GM19043 (cell line): ENCODE results near the gene NFE2L3.
"Not testable (repeated sequence)": the region's sequence is repeated elsewhere in the genome, so short reads cannot be mapped to it uniquely, and the experiment has no call there.

Source experiments
- ATAC-seq: cut with Tn5 transposase; IDR thresholded peaks from one replicate; pipeline ENCODE4 v1.9.1; 2021; ENCODE audit warnings: low read depth; ENCODE audit not compliant: unreplicated experiment

NFE2L3 gene

GRCh38 chr7:26151953-26152781 lies at the start of gene NFE2L3:
Gene NFE2L3, plus strand, starts transcription at chr7:26152198. Its CDS starts 301 bp downstream, at chr7:26152499.
- peak; percentile 60 for ATAC-seq

GRCh38 chr7:26103596-26103995 lies 48.4 kb upstream of the NFE2L3 start:
- no peak for ATAC-seq

- no peak for ATAC-seq
Observed at GRCh38 chr7:26105236-26105635, 46.8 kb upstream of the NFE2L3 start.

- no peak for ATAC-seq
Observed at GRCh38 chr7:26105931-26106330, 46.1 kb upstream of the NFE2L3 start.

- no peak for ATAC-seq
Observed at GRCh38 chr7:26112203-26112740, 39.7 kb upstream of the NFE2L3 start.

GRCh38 chr7:26115650-26116049 lies 36.3 kb upstream of the NFE2L3 start:
- no peak for ATAC-seq

- no peak for ATAC-seq
Observed at GRCh38 chr7:26117142-26117807, 34.7 kb upstream of the NFE2L3 start.

GRCh38 chr7:26117970-26118369 lies 34.0 kb upstream of the NFE2L3 start:
- ATAC-seq = no peak

- no peak for ATAC-seq
Observed at GRCh38 chr7:26122745-26123144, 29.3 kb upstream of the NFE2L3 start.

GRCh38 chr7:26124775-26125174 lies 27.2 kb upstream of the NFE2L3 start:
- not testable (repeated sequence) for ATAC-seq

GRCh38 chr7:26127411-26127810 lies 24.6 kb upstream of the NFE2L3 start:
- ATAC-seq = no peak

- ATAC-seq = no peak
Observed at GRCh38 chr7:26131056-26131589, 20.9 kb upstream of the NFE2L3 start.

GRCh38 chr7:26135076-26135475 lies 16.9 kb upstream of the NFE2L3 start:
- no peak for ATAC-seq

- ATAC-seq = no peak
Observed at GRCh38 chr7:26135551-26135950, 16.4 kb upstream of the NFE2L3 start.

- no peak for ATAC-seq
Observed at GRCh38 chr7:26136831-26137230, 15.2 kb upstream of the NFE2L3 start.

GRCh38 chr7:26140380-26140779 lies 11.6 kb upstream of the NFE2L3 start:
- no peak for ATAC-seq

GRCh38 chr7:26141077-26141476 lies 10.9 kb upstream of the NFE2L3 start:
- no peak for ATAC-seq

GRCh38 chr7:26143298-26144048 lies 8.5 kb upstream of the NFE2L3 start:
- ATAC-seq = no peak

GRCh38 chr7:26144184-26145080 lies 7.6 kb upstream of the NFE2L3 start:
- no peak for ATAC-seq

GRCh38 chr7:26145238-26145637 lies 6.8 kb upstream of the NFE2L3 start:
- ATAC-seq = no peak
